Esophagus squamous epithelium (tissue), 4 donors: ENCODE results near the gene CTSS.
"Not testable (repeated sequence)": the region's sequence is repeated elsewhere in the genome, so short reads cannot be mapped to it uniquely, and the experiment has no call there.

Experiments
- CTCF ChIP-seq, 6 experiments: fragments of 450-650 bp in 4 of 6; fragments of 200-600 bp in 2 of 6; sonication (generic) in 2 of 6; IDR thresholded peaks; one replicate each; pipeline ENCODE4 v1.5.1; 2016 to 2019; ENCODE audit warnings: antibody characterized with exemption in 6 of 6, mild to moderate bottlenecking in 4 of 6, moderate library complexity in 4 of 6
- POLR2A ChIP-seq, 4 donors: fragments of 450-650 bp; IDR thresholded peaks; one replicate each; pipeline ENCODE4 v1.6.1; 2017; ENCODE audit warnings: antibody characterized with exemption in 4 of 4, mild to moderate bottlenecking in 4 of 4, moderate library complexity in 3 of 4

GRCh38 chr1:150775931-150776505 is 10.4 kb upstream of the CTSS start:
- TF ChIP-seq CTCF, POLR2A (IDR thresholded peaks at IDR 0.05): not testable (repeated sequence)
